ENCODE results near the gene LRRC74A. TPM values are rescaled to one million over a fixed set of nuclear protein-coding genes. Genes with fewer than 3 reads are reported as not detected.

Gene LRRC74A
- total and polyA plus RNA-seq, 10 donors: 0.03 to 0.43 (median 0.16) TPM; not detected in 5

- 69 to 85% (median 77%) methylated on average over 5 of the region's 5 CpGs for WGBS, 5 donors
- peaks cover 0 to 4% (median under 1%) of the 10 kb centered on the region in 6 donors for H3K4me1 ChIP-seq
- H3K27me3 ChIP-seq (replicated peaks in 1 of 7): no peaks in the 10 kb centered on the region
- no peak overlapping the region for H3K4me3 ChIP-seq
- DNase-seq: no peak
- H3K9me3 ChIP-seq: peaks cover 0 to 10% (median 3%) of the 10 kb centered on the region in 8 donors
- H3K27ac ChIP-seq: no peak overlapping the region
- TF ChIP-seq POLR2A (IDR thresholded peaks at IDR 0.05): no peak
- TF ChIP-seq, protein P1, sequence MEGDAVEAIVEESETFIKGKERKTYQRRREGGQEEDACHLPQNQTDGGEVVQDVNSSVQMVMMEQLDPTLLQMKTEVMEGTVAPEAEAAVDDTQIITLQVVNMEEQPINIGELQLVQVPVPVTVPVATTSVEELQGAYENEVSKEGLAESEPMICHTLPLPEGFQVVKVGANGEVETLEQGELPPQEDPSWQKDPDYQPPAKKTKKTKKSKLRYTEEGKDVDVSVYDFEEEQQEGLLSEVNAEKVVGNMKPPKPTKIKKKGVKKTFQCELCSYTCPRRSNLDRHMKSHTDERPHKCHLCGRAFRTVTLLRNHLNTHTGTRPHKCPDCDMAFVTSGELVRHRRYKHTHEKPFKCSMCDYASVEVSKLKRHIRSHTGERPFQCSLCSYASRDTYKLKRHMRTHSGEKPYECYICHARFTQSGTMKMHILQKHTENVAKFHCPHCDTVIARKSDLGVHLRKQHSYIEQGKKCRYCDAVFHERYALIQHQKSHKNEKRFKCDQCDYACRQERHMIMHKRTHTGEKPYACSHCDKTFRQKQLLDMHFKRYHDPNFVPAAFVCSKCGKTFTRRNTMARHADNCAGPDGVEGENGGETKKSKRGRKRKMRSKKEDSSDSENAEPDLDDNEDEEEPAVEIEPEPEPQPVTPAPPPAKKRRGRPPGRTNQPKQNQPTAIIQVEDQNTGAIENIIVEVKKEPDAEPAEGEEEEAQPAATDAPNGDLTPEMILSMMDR (IDR thresholded peaks at IDR 0.05 in 8 of 11, conservative IDR thresholded peaks at IDR 0.05 in 3 of 11): no peak
- no peak for TF ChIP-seq POLR2AphosphoS5 (IDR thresholded peaks at IDR 0.05)
- intact Hi-C loops (cut with DNase I; ENCODE audit: low total_unique reads): loop anchor here (10.0 kb wide), 1 partner anchor 437 kb away; no protein-coding TSS in a partner anchor
- no peaks in the 10 kb centered on the region for H3K36me3 ChIP-seq
These were observed 51.7 kb downstream of the LRRC74A start for GRCh38 chr14:76877871-76878270.

DNA sequence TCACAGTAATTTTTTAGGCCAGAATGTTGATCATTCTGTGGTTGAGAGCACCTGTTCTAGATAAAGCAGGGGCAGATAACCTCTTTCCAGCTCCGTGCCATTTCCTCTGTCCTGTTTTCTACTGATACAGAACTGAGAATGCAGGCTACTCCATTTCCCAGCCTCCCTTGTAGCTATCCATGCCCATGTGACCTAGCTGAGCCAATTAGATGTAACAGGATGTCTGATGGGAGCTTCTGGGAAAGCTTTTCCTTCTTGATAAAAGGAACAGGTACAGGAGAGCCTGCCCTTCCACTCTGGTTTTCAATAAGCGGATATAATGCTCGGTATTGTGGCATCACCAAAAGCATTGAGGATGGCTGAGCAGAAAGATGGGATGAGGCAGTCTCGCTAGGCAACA, 54.2 kb downstream of the LRRC74A start:
- TF ChIP-seq, protein P1 (IDR thresholded peaks at IDR 0.05 in 8 of 11, conservative IDR thresholded peaks at IDR 0.05 in 3 of 11): no peak
- intact Hi-C loops (cut with DNase I; ENCODE audit: low total_unique reads): no loop called here
- no peaks in the 10 kb centered on the region for H3K27me3 ChIP-seq (replicated peaks in 1 of 7)
- WGBS, 5 donors: 78 to 84% (median 80%) methylated on average over 4 of the region's 4 CpGs
- no peak overlapping the region for H3K4me3 ChIP-seq
- no peaks in the 10 kb centered on the region for H3K36me3 ChIP-seq
- H3K27ac ChIP-seq: no peak overlapping the region
- peaks cover 0 to 25% (median 18%) of the 10 kb centered on the region in 6 donors for H3K4me1 ChIP-seq
- no peak for DNase-seq
- peaks cover 0 to 5% (median under 1%) of the 10 kb centered on the region in 8 donors for H3K9me3 ChIP-seq

GRCh38 chr14:76881348-76881747, 55.1 kb downstream of the LRRC74A start:
- DNase-seq: peak; percentile 33
- no peak for TF ChIP-seq POLR2A (IDR thresholded peaks at IDR 0.05)
- TF ChIP-seq, protein P1 (IDR thresholded peaks at IDR 0.05 in 8 of 11, conservative IDR thresholded peaks at IDR 0.05 in 3 of 11): no peak
- no peak for TF ChIP-seq POLR2AphosphoS5 (IDR thresholded peaks at IDR 0.05)
- H3K36me3 ChIP-seq: no peaks in the 10 kb centered on the region
- H3K4me3 ChIP-seq: no peak overlapping the region
- peaks cover 0 to 28% (median 19%) of the 10 kb centered on the region in 6 donors for H3K4me1 ChIP-seq
- no peak overlapping the region for H3K27ac ChIP-seq
- intact Hi-C loops (cut with DNase I; ENCODE audit: low total_unique reads): no loop called here
- H3K9me3 ChIP-seq: no peaks in the 10 kb centered on the region
- H3K27me3 ChIP-seq (replicated peaks in 1 of 7): no peaks in the 10 kb centered on the region
- WGBS, 5 donors: 81 to 100% (median 90%) methylated on average over 6 of the region's 6 CpGs

DNA sequence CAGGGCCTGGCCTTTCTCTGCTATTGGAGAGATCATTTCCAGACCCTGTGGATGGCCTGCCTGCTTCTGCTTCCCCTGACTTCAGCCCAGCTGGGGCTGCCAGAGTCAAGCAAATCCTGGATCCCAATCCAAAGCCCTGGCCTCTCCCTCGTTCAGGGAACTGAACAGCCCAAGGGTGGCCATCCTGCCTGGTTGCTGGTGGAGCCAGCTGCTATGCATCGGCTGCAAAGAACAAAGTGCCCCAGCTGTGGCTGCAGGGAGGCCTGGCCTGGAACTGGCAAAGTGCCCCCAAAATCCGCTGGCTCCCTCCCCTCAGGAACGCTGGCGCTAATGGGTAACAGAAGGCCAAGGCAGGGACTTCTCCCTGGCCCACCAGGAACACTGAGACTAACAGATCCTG, 56.4 kb downstream of the LRRC74A start:
- DNase-seq: no peak
- WGBS, 5 donors: 79 to 86% (median 83%) methylated on average over 5 of the region's 5 CpGs

GRCh38 chr14:76883447-76883846, 57.2 kb downstream of the LRRC74A start:
- Histone ChIP-seq H3K4me1 (peaks cover 0 to 28% (median 19%) of the 10 kb centered on the region in 6 donors), H3K27me3 (replicated peaks in 1 of 7) (no peaks in the 10 kb centered on the region), H3K4me3 (no peak overlapping the region), H3K27ac (no peak overlapping the region), H3K36me3 (no peaks in the 10 kb centered on the region), H3K9me3 (no peaks in the 10 kb centered on the region)
- WGBS, 5 donors: 28 to 53% (median 39%) methylated on average over 6 of the region's 6 CpGs
- no peak for DNase-seq
- TF ChIP-seq, protein P1 (IDR thresholded peaks at IDR 0.05 in 8 of 11, conservative IDR thresholded peaks at IDR 0.05 in 3 of 11): no peak
- intact Hi-C loops (cut with DNase I; ENCODE audit: low total_unique reads): no loop called here

More for the DNA sequence above, 56.4 kb downstream of the LRRC74A start:
- H3K4me3 ChIP-seq: no peak overlapping the region
- no peak overlapping the region for H3K27ac ChIP-seq
- TF ChIP-seq POLR2AphosphoS5 (IDR thresholded peaks at IDR 0.05) (peak in 1 of 3 donors; percentile 17), POLR2A (IDR thresholded peaks at IDR 0.05) (no peak)
- no peaks in the 10 kb centered on the region for H3K27me3 ChIP-seq (replicated peaks in 1 of 7)
- H3K36me3 ChIP-seq: no peaks in the 10 kb centered on the region
- peaks cover 0 to 28% (median 19%) of the 10 kb centered on the region in 6 donors for H3K4me1 ChIP-seq
- intact Hi-C loops (cut with DNase I; ENCODE audit: low total_unique reads): no loop called here
- no peaks in the 10 kb centered on the region for H3K9me3 ChIP-seq

Data from spleen (tissue), 11 donors.